ENCODE data around the gene SLC5A11.

Gene SLC5A11

GRCh38 chr16:24873028-24873427 lies 27.3 kb downstream of the SLC5A11 start:
- Mint-ChIP-seq H3K4me3 (no peak overlapping the region), H3K9me3 (no peaks in the 10 kb centered on the region), H3K27ac (no peak overlapping the region), H3K27me3 (ENCODE audit: low read depth, poor library complexity) (peaks cover 9% of the 10 kb centered on the region), H3K36me3 (ENCODE audit: low read depth) (no peaks in the 10 kb centered on the region), H3K4me1 (no peaks in the 10 kb centered on the region)
- DNase-seq = no peak
- TF ChIP-seq CTCF (IDR thresholded peaks at IDR 0.05) = no peak

GRCh38 chr16:24875466-24875865 lies 29.7 kb downstream of the SLC5A11 start:
- no peak for DNase-seq
- TF ChIP-seq CTCF (IDR thresholded peaks at IDR 0.05) = no peak
- peaks cover 9% of the 10 kb centered on the region for H3K27me3 Mint-ChIP-seq (ENCODE audit: low read depth, poor library complexity)
- no peak overlapping the region for H3K4me3 Mint-ChIP-seq
- no peaks in the 10 kb centered on the region for H3K4me1 Mint-ChIP-seq
- H3K9me3 Mint-ChIP-seq = no peaks in the 10 kb centered on the region
- H3K36me3 Mint-ChIP-seq (ENCODE audit: low read depth) = no peaks in the 10 kb centered on the region
- no peak overlapping the region for H3K27ac Mint-ChIP-seq

GRCh38 chr16:24876231-24876630 lies 30.5 kb downstream of the SLC5A11 start:
- TF ChIP-seq CTCF (IDR thresholded peaks at IDR 0.05) = no peak
- Mint-ChIP-seq H3K9me3 (no peaks in the 10 kb centered on the region), H3K4me1 (no peaks in the 10 kb centered on the region), H3K27me3 (ENCODE audit: low read depth, poor library complexity) (peaks cover 13% of the 10 kb centered on the region), H3K4me3 (no peak overlapping the region), H3K27ac (no peak overlapping the region), H3K36me3 (ENCODE audit: low read depth) (no peaks in the 10 kb centered on the region)
- DNase-seq = no peak

- Mint-ChIP-seq H3K27ac (no peak overlapping the region), H3K4me3 (no peak overlapping the region), H3K9me3 (no peaks in the 10 kb centered on the region), H3K36me3 (ENCODE audit: low read depth) (no peaks in the 10 kb centered on the region), H3K4me1 (no peaks in the 10 kb centered on the region), H3K27me3 (ENCODE audit: low read depth, poor library complexity) (peaks cover 15% of the 10 kb centered on the region)
- no peak for DNase-seq
- TF ChIP-seq CTCF (IDR thresholded peaks at IDR 0.05) = no peak
Measured at GRCh38 chr16:24879684-24880083, 33.9 kb downstream of the SLC5A11 start.

- Mint-ChIP-seq H3K4me1 (no peaks in the 10 kb centered on the region), H3K4me3 (no peak overlapping the region), H3K36me3 (ENCODE audit: low read depth) (no peaks in the 10 kb centered on the region), H3K27me3 (ENCODE audit: low read depth, poor library complexity) (peaks cover 16% of the 10 kb centered on the region), H3K27ac (no peak overlapping the region), H3K9me3 (no peaks in the 10 kb centered on the region)
- DNase-seq = no peak
- TF ChIP-seq CTCF (IDR thresholded peaks at IDR 0.05) = no peak
Measured at GRCh38 chr16:24883714-24884151, 38.0 kb downstream of the SLC5A11 start.

- Mint-ChIP-seq H3K4me3 (no peak overlapping the region), H3K36me3 (ENCODE audit: low read depth) (no peaks in the 10 kb centered on the region), H3K27ac (no peak overlapping the region), H3K4me1 (no peaks in the 10 kb centered on the region), H3K9me3 (no peaks in the 10 kb centered on the region), H3K27me3 (ENCODE audit: low read depth, poor library complexity) (peaks cover 19% of the 10 kb centered on the region)
- DNase-seq = no peak
- TF ChIP-seq CTCF (IDR thresholded peaks at IDR 0.05) = no peak
Measured at GRCh38 chr16:24887472-24887871, 41.7 kb downstream of the SLC5A11 start.
